Upper lobe of left lung (tissue), 6 donors: ENCODE results near the gene RAI14. TPM values are rescaled to one million over a fixed set of nuclear protein-coding genes. Genes with fewer than 3 reads are reported as not detected.

Experiments used
- ATAC-seq, 2 donors: fragments of 200-7000 bp; cut with Tn5 transposase; one replicate each; pipeline ENCODE4 v1.9.1; 2022; ENCODE audit warnings: mild to moderate bottlenecking in 2 of 2, moderate library complexity in 2 of 2; ENCODE audit not compliant: low FRiP score in 2 of 2
- DNase-seq, 2 donors: peaks; one replicate each; pipeline ENCODE4 v3.0.0-alpha.2; 2019 to 2020
- H3K27ac ChIP-seq, 4 donors: fragments of 200-600 bp; sonication (generic); one replicate each; pipeline ENCODE4 v1.5.1; 2016 to 2019
- H3K27me3 ChIP-seq, 4 donors: fragments of 200-600 bp; sonication (generic); one replicate each; pipeline ENCODE4 v1.5.1; 2017 to 2019
- H3K36me3 ChIP-seq, 4 donors: fragments of 200-600 bp; sonication (generic); one replicate each; pipeline ENCODE4 v1.5.1; 2016 to 2019
- H3K4me1 ChIP-seq, 4 donors: fragments of 200-600 bp; sonication (generic); one replicate each; pipeline ENCODE4 v1.5.1; 2018 to 2019
- H3K4me3 ChIP-seq, 4 donors: fragments of 200-600 bp; sonication (generic); one replicate each; pipeline ENCODE4 v1.5.1; 2017 to 2019; ENCODE audit warnings: mild to moderate bottlenecking in 2 of 4, moderate library complexity in 1 of 4
- H3K9me3 ChIP-seq, 4 donors: fragments of 200-600 bp; sonication (generic); one replicate each; pipeline ENCODE4 v1.5.1; 2018 to 2019
- CTCF ChIP-seq, 6 experiments: fragments of 450-650 bp in 4 of 6; fragments of 200-600 bp in 2 of 6; sonication (generic) in 2 of 6; IDR thresholded peaks; one replicate each; pipeline ENCODE4 v1.5.1; 2016 to 2019; ENCODE audit warnings: antibody characterized with exemption in 6 of 6
- EP300 ChIP-seq, 4 donors: sonication (generic); formaldehyde crosslinking; IDR thresholded peaks; one replicate each; pipeline ENCODE4 v1.5.1; 2017; ENCODE audit warnings: antibody characterized with exemption in 4 of 4, control low read depth in 2 of 4
- POLR2A ChIP-seq, 4 donors: fragments of 450-650 bp; IDR thresholded peaks; one replicate each; pipeline ENCODE4 v1.5.1; 2016 to 2017; ENCODE audit warnings: antibody characterized with exemption in 4 of 4, mild to moderate bottlenecking in 2 of 4
- POLR2AphosphoS5 ChIP-seq, 2 donors: sonication (generic); formaldehyde crosslinking; IDR thresholded peaks; one replicate each; pipeline ENCODE4 v1.5.1; 2017; ENCODE audit warnings: antibody characterized with exemption in 2 of 2
- WGBS, 2 donors: methylation state at CpG; one replicate each; pipeline ENCODE4 v1.1.5; 2017 to 2018; 5-methylcytosine and 5-hydroxymethylcytosine counted together
- total RNA-seq, 6 donors: library from RNA; depleted of rRNA in 4 of 6; stranded (reverse); fragments of >200 nt in 4 of 6; gene quantifications; one replicate each; pipeline versions ENCODE4 v1.1.0 to v1.2.1, GENCODE V29; 2016 to 2021
- donor health status: DM: no; HTN: no; CAD: no; lungs with moderate emphysema.
- donor health status: DM: no; HTN: yes; CAD: no; lungs with severe emphysema.

The RAI14 gene
- total RNA-seq, 6 donors from 2014 or later: 34.0 to 88.6 (median 67.9) TPM

- Histone ChIP-seq H3K27me3 (no peaks in the 10 kb centered on the region), H3K4me3 (no peak overlapping the region), H3K9me3 (peaks cover 0 to 4% (median 0%) of the 10 kb centered on the region in 4 donors), H3K36me3 (no peaks in the 10 kb centered on the region), H3K27ac (peak overlapping the region in 3 of 4 donors; percentile 1 to 59 (median 41)), H3K4me1 (peaks cover 0 to 2% (median 0%) of the 10 kb centered on the region in 4 donors)
- 78 to 84% methylated on average over 5 of the region's 5 CpGs for WGBS, 2 donors
- no peak for DNase-seq
- no peak for ATAC-seq
- TF ChIP-seq EP300 (IDR thresholded peaks at IDR 0.05) (no peak), POLR2A (IDR thresholded peaks at IDR 0.05) (no peak), POLR2AphosphoS5 (IDR thresholded peaks at IDR 0.05) (no peak), CTCF (IDR thresholded peaks at IDR 0.05) (no peak)
Observed at GRCh38 chr5:34626751-34627150, 29.4 kb upstream of the RAI14 start.

DNA sequence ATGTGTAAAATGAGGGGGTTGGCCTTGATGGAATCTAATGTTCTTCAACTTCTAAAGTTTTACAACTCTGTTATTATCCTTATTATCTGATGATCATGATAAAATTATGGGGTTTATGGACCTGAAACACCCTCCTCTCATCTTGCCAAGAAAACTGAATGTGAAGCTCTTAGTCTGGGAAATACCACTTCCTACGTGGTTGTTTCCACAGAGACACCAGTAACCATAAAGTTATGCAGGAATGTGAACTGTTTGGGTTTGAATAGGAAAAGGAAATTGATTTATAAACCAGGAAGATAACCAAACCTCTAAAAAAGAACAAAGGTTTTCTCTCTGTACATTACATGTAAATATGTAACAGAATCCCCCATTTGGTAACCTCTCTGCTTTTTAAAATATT is 28.3 kb upstream of the RAI14 start:
- peaks cover 0 to 2% (median 0%) of the 10 kb centered on the region in 4 donors for H3K4me1 ChIP-seq
- H3K27me3 ChIP-seq: no peaks in the 10 kb centered on the region
- DNase-seq (no peak), ATAC-seq (no peak)
- H3K4me3 ChIP-seq: no peak overlapping the region
- 58 to 61% methylated on average over 1 of the region's 1 CpG for WGBS, 2 donors
- TF ChIP-seq POLR2A (IDR thresholded peaks at IDR 0.05) (no peak), CTCF (IDR thresholded peaks at IDR 0.05) (no peak), POLR2AphosphoS5 (IDR thresholded peaks at IDR 0.05) (no peak), EP300 (IDR thresholded peaks at IDR 0.05) (no peak)
- peak overlapping the region in 3 of 4 donors; percentile 1 to 59 (median 41) for H3K27ac ChIP-seq
- H3K9me3 ChIP-seq: peaks cover 0 to 4% (median 0%) of the 10 kb centered on the region in 4 donors
- H3K36me3 ChIP-seq: no peaks in the 10 kb centered on the region

- Histone ChIP-seq H3K9me3 (peaks cover 0 to 4% (median 0%) of the 10 kb centered on the region in 4 donors), H3K27ac (peak overlapping the region in 2 of 4 donors; percentile 1 to 59), H3K27me3 (no peaks in the 10 kb centered on the region), H3K36me3 (no peaks in the 10 kb centered on the region), H3K4me1 (peaks cover 0 to 5% (median 0%) of the 10 kb centered on the region in 4 donors), H3K4me3 (no peak overlapping the region)
- ATAC-seq: no peak
- TF ChIP-seq POLR2A (IDR thresholded peaks at IDR 0.05): no peak
- TF ChIP-seq EP300 (IDR thresholded peaks at IDR 0.05): no peak
- no peak for TF ChIP-seq CTCF (IDR thresholded peaks at IDR 0.05)
- TF ChIP-seq POLR2AphosphoS5 (IDR thresholded peaks at IDR 0.05): no peak
- no peak for DNase-seq
- 72 to 74% methylated on average over 3 of the region's 3 CpGs for WGBS, 2 donors
Observed at GRCh38 chr5:34628373-34628772, 27.8 kb upstream of the RAI14 start.

DNA sequence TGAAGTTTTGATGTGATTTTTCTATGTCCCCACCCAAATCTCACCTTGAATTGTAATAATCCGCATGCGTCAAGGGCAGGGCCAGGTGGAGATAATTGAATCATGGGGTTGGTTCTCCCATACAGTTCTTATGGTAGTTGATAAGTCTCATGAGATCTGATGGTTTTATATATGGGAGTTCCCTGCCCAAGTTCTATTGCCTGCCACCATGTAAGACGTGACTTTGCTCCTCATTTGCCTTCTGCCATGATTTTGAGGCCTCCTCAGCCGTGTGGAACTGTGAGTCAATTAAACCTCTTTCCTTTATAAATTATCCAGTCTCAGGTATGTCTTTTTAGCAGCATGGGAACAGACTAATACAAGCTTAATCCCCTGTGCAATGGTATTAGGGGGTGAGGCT is 25.5 kb upstream of the RAI14 start:
- Histone ChIP-seq H3K27ac (no peak overlapping the region), H3K9me3 (peaks cover 0 to 4% (median 0%) of the 10 kb centered on the region in 4 donors), H3K4me3 (no peak overlapping the region), H3K27me3 (no peaks in the 10 kb centered on the region), H3K4me1 (peaks cover 0 to 5% (median 0%) of the 10 kb centered on the region in 4 donors), H3K36me3 (no peaks in the 10 kb centered on the region)
- TF ChIP-seq POLR2A (IDR thresholded peaks at IDR 0.05) (no peak), POLR2AphosphoS5 (IDR thresholded peaks at IDR 0.05) (no peak), CTCF (IDR thresholded peaks at IDR 0.05) (no peak), EP300 (IDR thresholded peaks at IDR 0.05) (no peak)
- DNase-seq (no peak), ATAC-seq (no peak)
- 91 to 94% methylated on average over 4 of the region's 4 CpGs for WGBS, 2 donors

- no peak for TF ChIP-seq POLR2A (IDR thresholded peaks at IDR 0.05)
- TF ChIP-seq CTCF (IDR thresholded peaks at IDR 0.05): no peak
- Histone ChIP-seq H3K27ac (no peak overlapping the region), H3K4me1 (peaks cover 0 to 3% (median 0%) of the 10 kb centered on the region in 4 donors), H3K9me3 (peaks cover 0 to 4% (median 0%) of the 10 kb centered on the region in 4 donors), H3K4me3 (no peak overlapping the region), H3K27me3 (no peaks in the 10 kb centered on the region), H3K36me3 (no peaks in the 10 kb centered on the region)
- DNase-seq (no peak), ATAC-seq (no peak)
- 65% methylated on average over 8 of the region's 8 CpGs for WGBS, 2 donors
Observed at GRCh38 chr5:34632807-34633422, 23.2 kb upstream of the RAI14 start.
